ENCODE data around the gene CAPN10. TPM values are rescaled to one million over a fixed set of nuclear protein-coding genes. Genes with fewer than 3 reads are reported as not detected.

Gene CAPN10
- total and polyA plus RNA-seq, 3 donors from 2014 or later, result 29.8 to 104 (median 66.5) TPM

DNA sequence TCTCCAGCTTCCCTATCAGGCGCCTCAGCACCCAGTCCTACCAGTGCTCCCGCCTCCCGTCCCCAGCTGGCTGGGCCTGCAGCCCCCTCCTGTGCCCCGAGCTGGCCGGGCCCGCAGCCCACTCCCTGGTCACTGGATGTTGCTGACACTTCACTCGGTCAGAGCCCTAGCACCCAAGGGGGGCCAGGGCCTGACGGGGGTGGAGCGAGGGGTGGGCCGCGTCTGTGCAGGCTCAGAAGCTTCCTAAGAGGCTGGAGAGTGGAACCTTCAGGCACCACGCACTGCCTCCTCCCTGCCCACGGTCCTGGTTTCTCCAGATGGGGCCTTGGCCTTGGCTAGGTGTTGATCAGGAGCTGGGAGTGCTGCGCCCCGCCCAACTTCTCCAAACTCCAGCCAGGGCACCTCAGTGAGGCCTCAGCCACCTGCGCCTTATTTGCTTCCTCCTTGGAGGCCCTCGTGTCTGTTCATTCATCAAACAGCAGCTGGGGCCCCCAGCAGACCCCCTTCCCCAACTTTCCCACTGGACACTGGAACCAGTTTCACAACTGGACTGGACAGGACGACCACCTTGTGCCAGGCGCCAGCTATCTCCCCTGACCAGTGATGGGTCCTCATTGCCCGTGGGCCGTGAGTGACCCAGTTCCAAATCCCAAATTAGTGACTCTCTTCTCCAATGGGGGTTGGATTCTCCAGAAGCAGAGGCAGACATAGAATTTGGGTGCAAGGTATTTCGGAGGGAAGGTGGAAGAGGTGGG, 16.7 kb downstream of the CAPN10 start:
- no peak for DNase-seq
- 93 to 94% methylated on average over 16 to 22 of the region's 22 CpGs for WGBS, 2 donors
- H3K4me1 ChIP-seq, result peaks cover 9% of the 10 kb centered on the region
- H3K27me3 ChIP-seq, result no peaks in the 10 kb centered on the region
- H3K9me3 ChIP-seq, result no peaks in the 10 kb centered on the region
- TF ChIP-seq, protein P1, sequence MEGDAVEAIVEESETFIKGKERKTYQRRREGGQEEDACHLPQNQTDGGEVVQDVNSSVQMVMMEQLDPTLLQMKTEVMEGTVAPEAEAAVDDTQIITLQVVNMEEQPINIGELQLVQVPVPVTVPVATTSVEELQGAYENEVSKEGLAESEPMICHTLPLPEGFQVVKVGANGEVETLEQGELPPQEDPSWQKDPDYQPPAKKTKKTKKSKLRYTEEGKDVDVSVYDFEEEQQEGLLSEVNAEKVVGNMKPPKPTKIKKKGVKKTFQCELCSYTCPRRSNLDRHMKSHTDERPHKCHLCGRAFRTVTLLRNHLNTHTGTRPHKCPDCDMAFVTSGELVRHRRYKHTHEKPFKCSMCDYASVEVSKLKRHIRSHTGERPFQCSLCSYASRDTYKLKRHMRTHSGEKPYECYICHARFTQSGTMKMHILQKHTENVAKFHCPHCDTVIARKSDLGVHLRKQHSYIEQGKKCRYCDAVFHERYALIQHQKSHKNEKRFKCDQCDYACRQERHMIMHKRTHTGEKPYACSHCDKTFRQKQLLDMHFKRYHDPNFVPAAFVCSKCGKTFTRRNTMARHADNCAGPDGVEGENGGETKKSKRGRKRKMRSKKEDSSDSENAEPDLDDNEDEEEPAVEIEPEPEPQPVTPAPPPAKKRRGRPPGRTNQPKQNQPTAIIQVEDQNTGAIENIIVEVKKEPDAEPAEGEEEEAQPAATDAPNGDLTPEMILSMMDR (IDR thresholded peaks at IDR 0.05), result no peak
- no peak for TF ChIP-seq POLR2A (IDR thresholded peaks at IDR 0.05)
- no peaks in the 10 kb centered on the region for H3K36me3 ChIP-seq (ENCODE audit: low read depth, missing control alignments)
- H3K4me3 ChIP-seq, result no peak overlapping the region
- no peak overlapping the region for H3K27ac ChIP-seq
- intact Hi-C loops (cut with DNase I; ENCODE audit: low total_unique reads), result no loop called here

- no peak for DNase-seq
- intact Hi-C loops (cut with DNase I; ENCODE audit: low total_unique reads), result no loop called here
Observed at GRCh38 chr2:240603846-240604245, 17.3 kb downstream of the CAPN10 start.

GRCh38 chr2:240604291-240604938, 17.9 kb downstream of the CAPN10 start:
- H3K27ac ChIP-seq, result no peak overlapping the region

More at GRCh38 chr2:240603846-240604245, 17.3 kb downstream of the CAPN10 start:
- H3K4me1 ChIP-seq, result peaks cover 9% of the 10 kb centered on the region
- no peak overlapping the region for H3K27ac ChIP-seq
- H3K4me3 ChIP-seq, result no peak overlapping the region
- no peaks in the 10 kb centered on the region for H3K27me3 ChIP-seq
- TF ChIP-seq POLR2A (IDR thresholded peaks at IDR 0.05), result no peak
- TF ChIP-seq, protein P1 (IDR thresholded peaks at IDR 0.05), result no peak
- no peaks in the 10 kb centered on the region for H3K36me3 ChIP-seq (ENCODE audit: low read depth, missing control alignments)
- H3K9me3 ChIP-seq, result no peaks in the 10 kb centered on the region
- 89% methylated on average over 3 to 10 of the region's 10 CpGs for WGBS, 2 donors

DNA sequence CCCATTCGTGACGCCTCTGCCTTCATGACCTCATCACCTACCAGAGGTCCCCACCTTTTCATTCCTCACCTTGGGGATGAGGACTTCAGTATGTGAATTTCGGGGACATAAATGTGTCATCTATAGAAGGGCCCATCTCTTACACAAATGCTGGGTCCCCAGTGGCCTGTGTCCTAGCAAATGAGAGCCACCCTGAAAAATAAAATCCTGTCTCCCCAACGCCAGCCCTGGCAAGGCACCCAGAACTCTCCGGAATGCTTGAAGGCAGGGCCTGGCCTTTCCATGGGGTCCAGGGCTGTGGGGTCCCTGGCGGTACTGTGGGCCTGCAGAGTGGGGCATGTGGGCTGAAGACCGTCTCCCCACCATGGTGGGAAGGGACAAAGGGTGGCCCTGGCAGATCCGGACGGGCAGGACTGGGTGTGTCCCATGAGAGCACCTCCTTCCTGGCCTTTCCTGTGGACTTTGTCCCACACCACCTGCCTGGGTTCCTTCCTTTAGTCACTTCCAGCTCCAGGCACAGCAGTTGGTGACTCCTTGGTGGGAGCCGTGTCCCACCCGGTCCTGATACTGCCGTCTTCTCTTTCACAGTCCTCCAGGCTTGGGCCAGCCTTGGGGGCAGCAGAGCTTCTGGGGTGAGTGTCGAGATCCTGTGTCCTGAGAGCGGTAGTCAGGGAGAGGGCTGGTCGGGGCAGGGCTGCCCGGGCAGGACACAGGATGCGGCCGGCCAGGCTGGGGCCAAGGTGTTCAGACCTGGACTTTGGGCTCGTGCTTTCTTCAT, 18.6 kb downstream of the CAPN10 start:
- H3K27ac ChIP-seq, result no peak overlapping the region
- no peaks in the 10 kb centered on the region for H3K36me3 ChIP-seq (ENCODE audit: low read depth, missing control alignments)
- no peak overlapping the region for H3K4me3 ChIP-seq
- H3K27me3 ChIP-seq, result no peaks in the 10 kb centered on the region
- no peak for DNase-seq
- 88 to 96% methylated on average over 13 to 19 of the region's 19 CpGs for WGBS, 2 donors
- no peak for TF ChIP-seq POLR2A (IDR thresholded peaks at IDR 0.05)
- TF ChIP-seq, protein P1 (IDR thresholded peaks at IDR 0.05), result no peak
- peaks cover 9% of the 10 kb centered on the region for H3K4me1 ChIP-seq
- intact Hi-C loops (cut with DNase I; ENCODE audit: low total_unique reads), result no loop called here
- no peaks in the 10 kb centered on the region for H3K9me3 ChIP-seq

More at GRCh38 chr2:240604291-240604938, 17.9 kb downstream of the CAPN10 start:
- DNase-seq, result peak; percentile 89
- Histone ChIP-seq H3K4me3 (no peak overlapping the region), H3K4me1 (peaks cover 9% of the 10 kb centered on the region), H3K27me3 (no peaks in the 10 kb centered on the region), H3K36me3 (ENCODE audit: low read depth, missing control alignments) (no peaks in the 10 kb centered on the region), H3K9me3 (no peaks in the 10 kb centered on the region)
- TF ChIP-seq POLR2A (IDR thresholded peaks at IDR 0.05), result no peak
- TF ChIP-seq, protein P1 (IDR thresholded peaks at IDR 0.05), result peak; percentile 44 to 61 (median 44)
- intact Hi-C loops (cut with DNase I; ENCODE audit: low total_unique reads), result no loop called here
- WGBS, 2 donors, result 48 to 62% methylated on average over 8 to 11 of the region's 11 CpGs
